Epithelial cell of alveolus of lung (primary cell): ENCODE results near the gene SYT8. TPM values are rescaled to one million over a fixed set of nuclear protein-coding genes. Genes with fewer than 3 reads are reported as not detected.

ENCODE experiments used
- total RNA-seq: library from RNA; depleted of rRNA; stranded (reverse); fragments of >200 nt; gene quantifications from 2 replicates; pipeline ENCODE4 v1.2.1, GENCODE V29; 2015

Gene SYT8, protein sequence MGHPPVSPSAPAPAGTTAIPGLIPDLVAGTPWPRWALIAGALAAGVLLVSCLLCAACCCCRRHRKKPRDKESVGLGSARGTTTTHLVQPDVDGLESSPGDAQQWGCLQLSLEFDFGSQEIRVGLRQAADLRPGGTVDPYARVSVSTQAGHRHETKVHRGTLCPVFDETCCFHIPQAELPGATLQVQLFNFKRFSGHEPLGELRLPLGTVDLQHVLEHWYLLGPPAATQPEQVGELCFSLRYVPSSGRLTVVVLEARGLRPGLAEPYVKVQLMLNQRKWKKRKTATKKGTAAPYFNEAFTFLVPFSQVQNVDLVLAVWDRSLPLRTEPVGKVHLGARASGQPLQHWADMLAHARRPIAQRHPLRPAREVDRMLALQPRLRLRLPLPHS
- total RNA-seq: 0.39 TPM in 1 of 2 replicates, not detected in the other

DNA sequence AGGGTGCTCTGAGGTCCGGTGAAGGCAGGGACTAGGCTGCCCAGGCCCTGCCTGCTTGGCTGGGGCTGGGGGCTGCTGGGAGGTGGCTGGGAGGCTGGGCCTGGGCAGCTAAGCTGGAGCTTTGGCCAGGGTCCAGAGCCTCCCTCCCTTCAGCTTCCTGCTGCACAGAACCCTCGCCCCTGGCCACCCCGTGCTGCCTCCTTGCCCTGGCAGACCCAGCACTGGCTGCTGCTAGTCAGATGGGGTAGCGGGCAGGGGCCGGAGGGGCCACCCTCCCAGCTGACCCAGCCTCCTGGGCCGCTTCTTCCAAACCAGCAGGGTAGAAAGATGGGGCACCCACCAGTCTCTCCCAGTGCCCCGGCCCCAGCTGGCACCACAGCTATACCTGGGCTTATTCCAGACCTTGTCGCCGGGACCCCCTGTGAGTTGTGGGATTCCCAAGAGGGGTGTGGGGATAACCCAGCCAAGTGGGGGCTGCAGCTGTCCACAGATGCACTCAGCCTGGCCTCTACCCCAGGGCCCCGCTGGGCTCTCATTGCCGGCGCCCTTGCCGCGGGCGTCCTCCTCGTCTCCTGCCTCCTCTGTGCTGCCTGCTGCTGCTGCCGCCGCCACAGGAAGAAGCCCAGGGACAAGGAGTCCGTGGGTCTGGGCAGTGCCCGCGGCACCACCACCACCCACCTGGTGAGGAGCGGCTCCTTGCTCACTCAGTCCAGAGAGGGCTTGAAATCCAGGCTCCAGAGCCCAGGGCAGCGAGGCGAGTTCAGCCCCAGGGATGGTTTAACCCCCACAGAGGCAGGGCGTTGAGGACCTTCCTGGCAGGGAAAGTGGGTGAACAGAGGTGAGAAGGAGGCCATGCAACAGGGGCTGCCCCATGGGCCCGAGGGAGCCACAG is at the start of gene SYT8:
TSS of gene SYT8 (plus strand) at position 212 of the 892 bp plus-strand sequence. CDS start at position 328, 116 bp downstream.

DNA sequence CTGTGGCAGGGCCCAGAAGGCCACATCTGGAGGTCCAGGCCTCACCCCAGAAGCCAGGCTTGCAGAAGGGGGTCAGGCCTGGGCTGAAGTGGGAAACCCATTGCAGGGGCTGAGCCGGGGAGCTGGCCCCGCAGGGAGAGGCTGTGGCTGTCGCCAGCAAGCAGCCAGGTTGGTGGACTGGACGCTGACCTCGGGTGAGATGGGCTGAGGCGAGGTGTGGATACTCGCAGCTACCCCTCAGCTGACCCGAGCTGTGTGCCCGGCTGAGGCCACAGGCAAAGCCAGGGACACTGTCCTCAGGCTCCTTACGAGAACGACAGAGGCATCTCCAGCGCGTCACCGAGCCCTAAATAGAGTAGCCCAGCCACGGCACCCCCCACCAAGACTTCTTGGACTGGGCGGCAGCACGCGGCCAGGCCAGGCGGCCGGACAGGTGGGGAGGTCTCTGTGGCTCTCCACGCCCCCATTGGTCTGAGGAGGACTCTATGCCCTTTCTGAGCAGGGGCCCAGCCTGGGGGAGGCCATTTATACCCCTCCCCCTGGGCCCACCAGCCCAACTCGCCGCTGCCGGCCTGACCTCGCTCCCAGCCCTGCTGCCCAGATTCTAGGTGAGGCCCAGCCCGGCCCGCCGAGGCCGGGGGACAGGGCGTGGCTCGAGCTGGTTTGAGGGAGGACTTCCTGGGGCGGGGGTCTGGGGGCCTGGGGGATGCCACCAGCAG is 3.8 kb downstream of the SYT8 start, which contains the start of gene TNNI2:
TSS of gene TNNI2 (plus strand) at position 556 of the 719 bp plus-strand sequence. CDS start 716 bp downstream, outside the sequence.

DNA sequence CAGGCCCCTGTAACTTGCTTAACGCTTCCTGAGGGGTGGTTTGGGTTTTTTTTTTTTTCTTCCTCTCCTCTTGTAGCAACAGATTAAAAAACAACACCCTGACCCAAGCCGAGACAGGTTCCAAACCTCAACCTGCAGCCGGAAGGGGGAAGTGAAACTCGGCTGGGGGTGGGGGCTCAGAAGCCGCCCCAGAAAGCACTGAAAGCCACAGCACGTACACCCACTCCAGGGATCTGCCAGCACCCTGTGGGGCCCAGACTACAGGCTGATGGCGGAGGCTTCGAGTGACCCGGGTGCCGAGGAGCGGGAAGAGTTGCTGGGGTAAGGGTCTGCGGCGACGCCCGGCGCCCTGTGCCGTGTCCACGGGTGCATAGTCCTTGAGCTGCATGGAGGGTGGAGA is 18.1 kb downstream of the SYT8 start, which contains the start of gene LSP1:
TSS of gene LSP1 (plus strand) at position 208 of the 400 bp plus-strand sequence. CDS start at position 269, 61 bp downstream.

Other genes with a start within 250 kb of the SYT8 start
- gene KRTAP5-1, start 249.7 kb upstream of the SYT8 start, total RNA-seq: not detected in 2 replicates
- not detected in 2 replicates for gene KRTAP5-2, start 236.7 kb upstream of the SYT8 start, total RNA-seq
- not detected in 2 replicates for gene KRTAP5-3, start 226.5 kb upstream of the SYT8 start, total RNA-seq
- not detected in 2 replicates for gene KRTAP5-4, start 212.9 kb upstream of the SYT8 start, total RNA-seq
- gene KRTAP5-5, start 205.2 kb upstream of the SYT8 start, total RNA-seq: not detected in 2 replicates
- gene KRTAP5-6, start 137.8 kb upstream of the SYT8 start, total RNA-seq: not detected in 2 replicates
- 0.13 and 0.48 TPM in 2 replicates for gene IFITM10, start 84.4 kb upstream of the SYT8 start, total RNA-seq
- gene CTSD, start 71.1 kb upstream of the SYT8 start, total RNA-seq: 338 and 389 TPM in 2 replicates
- 6.0 TPM in 1 of 2 replicates, not detected in the other for gene TNNI2, start 4.0 kb downstream of the SYT8 start, total RNA-seq
- gene LSP1, start 18.1 kb downstream of the SYT8 start, total RNA-seq: 1.2 and 2.2 TPM in 2 replicates
- not detected in 2 replicates for gene PRR33, start 56.9 kb downstream of the SYT8 start, total RNA-seq
- 12.1 TPM in 1 of 2 replicates, not detected in the other for gene TNNT3, start 84.7 kb downstream of the SYT8 start, total RNA-seq
- 66.0 and 368 TPM in 2 replicates for gene MRPL23, start 112.3 kb downstream of the SYT8 start, total RNA-seq
- gene H19, start 162.9 kb downstream of the SYT8 start, total RNA-seq: 25.9 and 579 TPM in 2 replicates